Thyroid gland (tissue), 4 donors: ENCODE measurements around the gene MID1.

Experiments
- CTCF ChIP-seq, 6 experiments: fragments of 200-600 bp in 3 of 6; fragments of 450-650 bp in 3 of 6; sonication (generic) in 3 of 6; IDR thresholded peaks; one replicate each; pipeline ENCODE4 v1.5.1; 2016 to 2019; ENCODE audit warnings: antibody characterized with exemption in 6 of 6, mild to moderate bottlenecking in 2 of 6, inconsistent platforms in 1 of 6, moderate library complexity in 1 of 6
- POLR2A ChIP-seq, 2 donors: fragments of 450-650 bp; IDR thresholded peaks; one replicate each; pipeline ENCODE4 v1.6.1; 2017; ENCODE audit warnings: antibody characterized with exemption in 2 of 2, mild to moderate bottlenecking in 2 of 2, moderate library complexity in 1 of 2

- TF ChIP-seq CTCF (IDR thresholded peaks at IDR 0.05) (no peak), POLR2A (IDR thresholded peaks at IDR 0.05) (no peak)
Observed at GRCh38 chrX:10485326-10485725, 135.1 kb downstream of the MID1 start.
